ENCODE data around the gene LAGE3.
A peak's percentile ranks its signal among the peaks of the same experiment; 100 is the strongest.

The LAGE3 gene

DNA sequence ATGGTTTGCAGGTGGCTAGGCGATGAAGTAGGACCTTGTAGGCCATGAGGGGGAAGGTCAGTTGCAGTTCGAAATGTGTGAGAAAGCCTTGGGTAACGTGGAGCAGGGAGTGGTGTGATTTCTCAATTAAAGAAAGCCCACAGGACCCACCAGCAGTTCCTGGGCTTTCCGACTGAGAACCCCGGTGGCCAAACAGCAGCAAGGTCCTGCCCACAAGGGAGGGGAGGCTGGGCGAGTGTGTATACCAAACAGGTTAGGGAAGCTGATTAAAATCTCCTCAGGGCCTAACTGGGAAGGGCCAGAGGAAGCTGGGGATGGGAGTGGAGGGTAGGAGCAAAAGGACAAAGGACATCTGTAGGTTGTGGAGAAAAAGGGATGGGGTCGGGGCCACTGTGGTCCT, 48.2 kb downstream of the LAGE3 start:
- peaks cover 18% of the 10 kb centered on the region for H3K4me1 Mint-ChIP-seq (ENCODE audit: low read depth)
- H3K4me3 Mint-ChIP-seq, result peak overlapping the region; percentile 9
- H3K27me3 Mint-ChIP-seq (ENCODE audit: low read depth), result no peaks in the 10 kb centered on the region
- no peaks in the 10 kb centered on the region for H3K9me3 Mint-ChIP-seq
- H3K27ac Mint-ChIP-seq, result no peak overlapping the region
- peaks cover 8% of the 10 kb centered on the region for H3K36me3 Mint-ChIP-seq (ENCODE audit: low read depth)

DNA sequence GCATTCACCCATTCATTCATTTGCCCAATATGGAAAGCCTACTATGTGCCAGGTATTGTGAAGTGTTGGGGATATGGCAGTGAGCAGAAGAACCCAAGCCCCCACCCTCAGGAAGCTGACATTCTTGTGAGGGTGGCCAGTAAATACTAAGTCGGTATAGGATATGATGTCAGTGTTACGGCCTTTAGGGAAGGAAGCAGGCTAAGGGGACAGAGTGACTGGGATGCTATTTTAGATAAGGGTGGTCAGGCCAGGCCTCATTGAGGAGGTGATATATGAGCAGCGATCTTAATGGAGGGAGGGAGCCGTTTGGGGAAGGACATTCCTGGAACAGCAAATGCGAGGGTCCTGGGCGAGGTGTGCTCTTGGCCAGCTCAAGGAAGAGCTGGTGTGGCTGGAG, 48.6 kb downstream of the LAGE3 start:
- H3K36me3 Mint-ChIP-seq (ENCODE audit: low read depth), result peaks cover 8% of the 10 kb centered on the region

DNA sequence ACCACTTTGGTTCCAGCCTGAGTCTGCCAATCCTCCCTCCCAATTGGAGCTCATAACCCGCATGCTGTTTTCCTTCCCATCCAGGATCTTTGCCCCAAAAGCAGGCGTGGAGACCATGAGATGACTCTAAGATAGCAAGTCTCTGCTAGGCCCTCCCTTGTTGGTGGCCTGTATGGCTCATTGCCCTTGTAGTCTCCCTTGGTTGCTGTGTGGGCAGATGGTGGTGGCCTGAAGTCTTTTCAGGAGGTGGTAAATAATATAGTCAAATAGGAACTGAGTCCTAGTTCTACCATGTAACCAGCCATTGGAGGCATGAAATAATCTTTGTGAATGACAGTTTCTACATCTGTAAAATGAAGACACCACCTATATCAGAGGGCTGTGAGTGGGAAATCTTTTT, 49.4 kb downstream of the LAGE3 start:
- H3K9me3 Mint-ChIP-seq, result no peaks in the 10 kb centered on the region

More for the DNA sequence above, 48.6 kb downstream of the LAGE3 start:
- Mint-ChIP-seq H3K27me3 (ENCODE audit: low read depth) (no peaks in the 10 kb centered on the region), H3K4me3 (peak overlapping the region; percentile 9), H3K4me1 (ENCODE audit: low read depth) (peaks cover 18% of the 10 kb centered on the region), H3K9me3 (no peaks in the 10 kb centered on the region), H3K27ac (no peak overlapping the region)

DNA sequence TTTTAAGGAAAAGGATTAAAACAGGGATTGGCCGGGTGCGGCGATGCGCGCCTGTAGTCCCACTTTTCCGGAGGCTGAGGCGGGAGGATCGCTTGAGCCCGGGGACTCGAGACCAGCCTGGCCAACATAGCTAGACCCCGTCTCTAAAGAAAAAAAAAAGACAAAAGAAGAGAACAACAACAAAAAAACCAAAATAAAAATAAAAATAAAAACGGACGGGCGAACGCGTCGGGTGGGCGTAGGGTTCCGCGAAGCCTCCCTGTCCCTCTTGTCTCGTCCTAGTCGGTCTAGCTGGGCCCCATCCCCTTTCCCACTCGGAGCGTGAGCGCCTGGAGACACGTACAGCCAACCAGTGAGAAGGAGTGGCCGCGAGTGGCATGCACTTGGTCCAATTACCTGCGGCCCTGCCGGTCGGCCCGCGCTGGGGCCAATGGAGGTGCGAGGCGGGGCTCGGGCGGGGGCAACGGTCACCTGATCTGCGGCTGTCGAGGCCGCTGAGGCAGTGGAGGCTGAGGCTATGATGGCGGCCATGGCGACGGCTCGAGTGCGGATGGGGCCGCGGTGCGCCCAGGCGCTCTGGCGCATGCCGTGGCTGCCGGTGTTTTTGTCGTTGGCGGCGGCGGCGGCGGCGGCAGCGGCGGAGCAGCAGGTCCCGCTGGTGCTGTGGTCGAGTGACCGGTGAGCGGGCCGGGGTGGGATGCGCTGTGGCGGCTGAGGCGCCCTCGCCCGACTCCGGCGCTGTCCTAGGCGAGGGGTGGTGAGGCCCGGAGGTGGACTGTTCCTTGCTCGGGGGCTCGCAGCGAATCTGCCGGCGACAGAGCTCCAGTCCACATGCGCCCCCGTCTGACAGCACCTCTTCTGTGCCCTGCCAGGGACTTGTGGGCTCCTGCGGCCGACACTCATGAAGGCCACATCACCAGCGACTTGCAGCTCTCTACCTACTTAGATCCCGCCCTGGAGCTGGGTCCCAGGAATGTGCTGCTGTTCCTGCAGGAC, 50.6 kb downstream of the LAGE3 start, which contains the start of gene ATP6AP1:
TSS of gene ATP6AP1 (plus strand) at position 502 of the 996 bp plus-strand sequence. CDS start at position 518, 16 bp downstream.
- no peaks in the 10 kb centered on the region for H3K9me3 Mint-ChIP-seq
- H3K27ac Mint-ChIP-seq, result peak within 1 kb of the TSS; percentile 84
- peaks cover 21% of the 10 kb centered on the region for H3K4me1 Mint-ChIP-seq (ENCODE audit: low read depth)
- peaks cover 8% of the 10 kb centered on the region for H3K36me3 Mint-ChIP-seq (ENCODE audit: low read depth)
- H3K27me3 Mint-ChIP-seq (ENCODE audit: low read depth), result no peaks in the 10 kb centered on the region
- H3K4me3 Mint-ChIP-seq, result peak within 1 kb of the TSS; percentile 83

More for the DNA sequence above, 49.4 kb downstream of the LAGE3 start:
- peak overlapping the region; percentile 83 for H3K4me3 Mint-ChIP-seq
- H3K36me3 Mint-ChIP-seq (ENCODE audit: low read depth), result peaks cover 8% of the 10 kb centered on the region
- peaks cover 18% of the 10 kb centered on the region for H3K4me1 Mint-ChIP-seq (ENCODE audit: low read depth)
- H3K27ac Mint-ChIP-seq, result no peak overlapping the region
- H3K27me3 Mint-ChIP-seq (ENCODE audit: low read depth), result no peaks in the 10 kb centered on the region

Measured in T-helper 1 cell treated with Interleukin-12 subunit alpha and Interleukin-12 subunit beta and Interleukin-4 antibody, amounts not matched to agents 30 μg/mL and 1 μg/mL, for 36 hours (primary cell).